ENCODE data around the gene AMBN.

- TF ChIP-seq EZH2 (IDR thresholded peaks at IDR 0.05; ENCODE audit: low read length) (no peak), CTCF (optimal IDR thresholded peaks at IDR 0.05 in 1 of 3, IDR thresholded peaks at IDR 0.05 in 1 of 3, conservative IDR thresholded peaks at IDR 0.05 in 1 of 3; ENCODE audit: extremely low read depth in 1 of 3, insufficient read depth in 2 of 3, low read length in 3 of 3) (peak; percentile 62 to 70 (median 63))
These were observed 32.7 kb upstream of the AMBN start for GRCh38 chr4:70559211-70559830.
